HG02798 (cell line): ENCODE results near the gene TUBB3.
"Not testable (repeated sequence)": the region's sequence is repeated elsewhere in the genome, so short reads cannot be mapped to it uniquely, and the experiment has no call there.

ENCODE experiments used
- ATAC-seq: cut with Tn5 transposase; IDR thresholded peaks from one replicate; pipeline ENCODE4 v1.9.1; 2021; ENCODE audit warnings: mild to moderate bottlenecking; ENCODE audit not compliant: unreplicated experiment, poor library complexity

TUBB3 gene

DNA sequence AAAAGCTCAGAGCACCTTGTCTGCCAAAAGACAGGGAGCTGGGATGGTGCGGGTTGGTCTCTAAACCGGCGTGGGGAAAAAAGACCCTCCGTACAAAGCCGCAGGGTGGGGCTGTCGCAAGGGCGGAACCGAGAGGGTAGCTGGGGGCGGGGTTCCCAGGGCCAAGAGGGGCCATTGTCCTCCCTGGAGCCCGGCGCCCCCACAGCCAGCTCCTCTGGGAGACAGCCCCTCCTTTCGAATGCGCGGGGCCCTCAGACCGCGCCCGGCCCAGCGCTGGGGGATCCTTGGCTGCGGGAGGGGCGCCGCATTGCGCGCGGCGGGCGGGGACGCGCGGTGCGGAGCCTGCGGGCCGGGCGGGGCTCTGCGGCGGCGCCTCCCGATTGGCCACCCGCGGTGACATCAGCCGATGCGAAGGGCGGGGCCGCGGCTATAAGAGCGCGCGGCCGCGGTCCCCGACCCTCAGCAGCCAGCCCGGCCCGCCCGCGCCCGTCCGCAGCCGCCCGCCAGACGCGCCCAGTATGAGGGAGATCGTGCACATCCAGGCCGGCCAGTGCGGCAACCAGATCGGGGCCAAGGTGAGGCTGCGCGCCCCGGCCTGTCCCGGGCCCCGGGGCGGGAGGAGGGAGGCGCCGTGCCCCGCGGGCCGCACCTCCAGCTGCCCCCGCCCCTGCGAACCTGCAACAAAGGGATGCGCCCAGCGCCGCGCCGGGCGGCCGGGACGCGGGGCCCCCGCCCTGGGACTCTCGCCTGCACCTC, at the start of gene TUBB3:
Gene TUBB3 (plus strand): TSS at position 459 of the 756 bp plus-strand sequence. CDS start 60 bp downstream, at position 519.
- peak; percentile 41 for ATAC-seq

DNA sequence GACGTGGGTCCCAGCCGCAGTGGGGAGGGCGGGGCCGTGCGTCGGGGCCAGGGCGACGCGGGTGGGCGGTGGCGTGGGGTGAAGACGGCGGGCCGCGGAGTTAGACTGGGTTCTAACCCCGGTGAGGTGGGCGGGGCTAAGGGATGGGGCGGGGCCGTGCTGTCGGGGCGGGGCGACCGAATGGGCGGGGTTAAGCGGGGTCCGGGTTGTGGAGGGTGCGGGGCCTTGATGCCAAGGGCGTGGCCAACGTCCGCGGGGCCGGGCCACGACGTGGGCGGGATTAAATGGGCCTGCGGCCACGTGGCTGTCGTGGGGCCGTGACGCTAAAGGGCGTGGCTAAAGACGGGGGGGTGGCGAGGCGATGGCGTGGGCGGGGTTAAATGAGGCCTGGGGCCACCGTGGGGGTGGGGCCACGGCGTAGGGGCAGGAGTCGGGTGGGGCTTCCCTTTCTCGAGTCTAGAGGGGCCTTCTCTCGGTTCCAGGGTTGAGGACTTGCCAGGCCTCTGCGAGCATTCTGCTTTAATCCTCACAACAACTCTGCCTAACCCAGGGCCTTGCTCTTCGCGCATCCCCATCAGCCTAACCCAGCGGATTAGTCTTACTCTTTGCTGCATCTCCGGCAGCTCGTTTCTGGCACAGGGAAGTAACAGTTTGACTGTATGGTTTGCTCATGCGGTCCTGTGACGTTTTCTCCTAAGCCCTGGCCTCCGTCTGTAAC, 49.0 kb upstream of the TUBB3 start:
- ATAC-seq = peak; percentile 76

DNA sequence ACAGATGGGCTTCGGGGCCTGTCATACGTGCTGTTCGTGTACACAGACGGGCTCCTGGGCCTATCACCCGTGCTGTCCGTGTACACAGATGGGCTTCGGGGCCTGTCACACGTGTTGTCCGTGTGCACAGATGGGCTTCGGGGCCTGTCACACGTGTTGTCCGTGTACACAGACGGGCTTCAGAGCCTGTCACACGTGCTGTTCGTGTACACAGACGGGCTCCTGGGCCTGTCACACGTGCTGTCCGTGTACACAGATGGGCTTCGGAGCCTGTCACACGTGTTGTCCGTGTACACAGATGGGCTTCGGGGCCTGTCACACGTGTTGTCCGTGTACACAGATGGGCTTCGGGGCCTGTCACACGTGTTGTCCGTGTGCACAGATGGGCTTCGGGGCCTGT, 44.0 kb upstream of the TUBB3 start:
- ATAC-seq = not testable (repeated sequence)

DNA sequence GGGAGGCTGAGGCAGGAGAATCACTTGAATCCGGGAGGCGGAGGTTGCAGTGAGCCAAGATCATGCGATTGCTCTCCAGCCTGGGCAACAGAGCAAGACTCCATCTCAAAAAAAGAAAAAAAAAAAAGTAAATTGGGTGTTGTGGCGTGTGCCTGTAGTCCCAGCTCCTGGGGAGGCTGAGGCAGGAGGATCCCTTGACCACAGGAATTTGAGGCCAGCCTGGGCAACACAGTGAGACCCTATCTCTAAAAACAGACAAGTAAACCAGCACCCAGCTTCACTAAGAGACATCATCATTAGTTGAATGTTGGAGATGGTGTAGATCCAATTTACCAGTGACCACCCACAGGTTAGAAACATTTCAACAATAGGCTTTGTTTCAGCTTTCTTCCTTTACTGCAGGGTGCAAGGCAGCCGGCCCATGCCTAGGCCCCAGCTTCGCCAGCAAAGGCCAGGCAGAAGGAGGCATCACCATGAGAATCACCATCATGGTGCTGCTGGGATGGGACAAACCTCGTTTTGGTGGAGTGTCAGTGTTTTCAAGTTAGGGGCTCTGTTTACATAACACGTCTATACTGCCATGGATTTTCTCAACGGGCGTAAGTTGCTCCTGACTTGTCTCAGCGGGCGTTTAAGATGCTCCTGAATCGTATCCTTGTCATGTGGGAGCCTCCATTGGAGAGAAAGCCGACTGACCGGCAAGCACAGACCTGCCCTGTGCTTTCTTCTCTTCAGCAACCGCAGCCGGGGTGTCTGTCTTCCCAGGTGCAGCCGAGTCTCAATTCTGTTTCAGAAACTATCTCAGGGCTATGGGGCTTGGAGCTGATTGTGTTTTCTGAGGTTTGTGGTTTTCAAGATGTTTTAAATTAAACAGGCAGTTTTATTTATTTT, 42.4 kb upstream of the TUBB3 start:
- ATAC-seq = no peak

DNA sequence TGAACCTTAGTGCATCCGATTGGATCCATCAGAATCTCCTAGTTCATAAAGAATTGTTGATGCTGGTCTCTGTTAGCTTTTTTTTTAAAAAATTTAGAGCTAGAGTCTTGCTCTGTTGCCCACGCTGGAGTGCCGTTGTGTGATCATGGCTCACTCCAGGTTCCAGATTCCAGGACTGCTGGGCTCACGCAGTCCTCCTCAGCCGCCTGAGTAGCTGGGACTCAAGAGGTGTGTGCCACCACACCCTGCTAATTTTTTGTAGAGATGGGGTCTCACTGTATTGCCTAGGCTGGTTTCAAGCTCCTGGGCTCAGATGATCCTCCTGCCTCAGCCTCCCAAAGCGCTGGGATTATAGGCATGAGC, 41.8 kb upstream of the TUBB3 start:
- no peak for ATAC-seq

DNA sequence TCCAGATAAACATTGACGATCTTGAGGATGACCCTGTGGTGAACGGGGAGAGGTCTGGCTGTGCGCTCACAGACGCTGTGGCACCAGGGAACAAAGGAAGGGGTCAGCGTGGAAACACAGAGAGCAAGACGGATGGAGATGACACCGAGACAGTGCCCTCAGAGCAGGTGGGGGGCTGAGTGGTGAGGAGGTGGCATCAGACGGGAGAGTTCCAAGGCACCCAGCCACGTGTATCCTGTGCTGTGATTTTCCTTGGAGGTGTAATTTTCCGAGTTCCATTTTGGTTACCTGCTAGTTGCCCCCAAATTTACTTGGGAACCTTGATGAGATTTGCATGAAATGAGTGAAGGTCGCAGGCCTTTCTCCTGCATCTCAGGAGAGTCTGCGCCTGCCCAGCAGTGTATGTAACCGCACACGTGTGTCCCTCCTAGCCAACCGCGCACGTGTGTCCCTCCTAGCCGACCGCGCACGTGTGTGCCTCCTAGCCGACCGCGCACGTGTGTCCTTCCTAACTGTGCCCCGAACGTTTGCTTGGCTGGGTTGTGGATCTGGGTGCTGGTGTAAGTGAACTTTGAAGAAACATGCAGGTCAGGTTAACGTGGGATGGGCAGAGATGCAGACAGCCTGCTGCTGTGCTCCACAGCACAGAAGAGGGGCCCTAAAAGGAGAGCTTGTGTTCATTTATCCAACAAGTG, 39.6 kb upstream of the TUBB3 start:
- no peak for ATAC-seq

DNA sequence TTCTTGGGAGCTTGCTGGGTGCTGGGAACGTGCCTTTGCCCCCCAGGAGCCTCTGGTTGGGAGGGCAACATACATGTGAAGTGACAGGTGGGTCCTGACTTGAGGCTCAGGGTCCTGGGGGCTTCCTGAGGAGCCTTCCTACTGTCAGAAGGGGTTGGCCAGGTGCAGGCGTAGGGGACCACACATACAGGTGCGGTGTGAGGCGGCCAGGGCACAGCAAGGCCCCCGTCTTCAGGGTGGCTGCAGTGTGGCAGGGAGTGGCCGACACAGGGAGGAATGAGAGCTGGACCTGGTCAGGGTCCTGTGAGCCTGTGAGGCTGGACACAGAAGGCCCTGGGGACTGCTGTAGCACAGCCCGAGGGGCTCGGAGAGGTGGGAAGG, 39.1 kb upstream of the TUBB3 start:
- ATAC-seq = no peak

DNA sequence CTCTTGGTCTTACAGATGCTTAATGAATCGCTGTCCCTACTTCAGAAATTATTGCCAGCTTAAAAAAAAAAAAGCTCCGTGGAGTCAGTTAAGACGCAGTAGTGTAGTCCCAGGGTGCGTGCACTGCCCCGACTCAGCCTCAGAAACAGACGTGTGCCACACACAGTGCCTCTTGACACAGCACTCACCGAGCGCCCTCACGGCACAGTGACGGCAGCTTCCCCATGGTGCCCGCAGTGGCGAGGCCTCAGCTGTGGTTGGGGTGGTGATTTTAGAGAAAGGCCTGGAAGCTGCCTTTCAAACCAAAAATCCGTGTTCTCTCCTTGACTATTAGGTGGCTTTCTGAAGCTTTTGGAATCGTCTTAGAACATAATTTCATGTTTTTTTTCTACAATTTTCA, 35.9 kb upstream of the TUBB3 start:
- no peak for ATAC-seq

DNA sequence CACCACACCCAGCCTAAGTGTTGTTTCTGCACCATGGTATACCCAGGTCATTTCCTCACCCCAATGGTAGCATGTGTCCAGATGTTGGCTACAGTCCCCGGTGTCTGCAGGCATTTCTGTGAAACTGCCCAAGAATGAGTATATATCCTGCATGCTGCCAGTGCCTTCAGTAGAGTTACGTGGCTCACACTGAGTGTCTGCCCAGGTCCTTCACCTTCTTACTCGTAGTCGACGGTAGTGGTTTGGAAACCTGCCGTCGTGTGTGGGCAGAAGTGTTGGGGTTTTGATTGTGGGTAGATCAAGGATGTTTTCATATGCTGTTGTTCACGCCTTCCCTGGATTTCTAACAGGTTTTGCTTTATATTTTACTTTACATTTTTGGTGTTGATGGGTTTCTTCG, 32.9 kb upstream of the TUBB3 start:
- ATAC-seq = no peak

DNA sequence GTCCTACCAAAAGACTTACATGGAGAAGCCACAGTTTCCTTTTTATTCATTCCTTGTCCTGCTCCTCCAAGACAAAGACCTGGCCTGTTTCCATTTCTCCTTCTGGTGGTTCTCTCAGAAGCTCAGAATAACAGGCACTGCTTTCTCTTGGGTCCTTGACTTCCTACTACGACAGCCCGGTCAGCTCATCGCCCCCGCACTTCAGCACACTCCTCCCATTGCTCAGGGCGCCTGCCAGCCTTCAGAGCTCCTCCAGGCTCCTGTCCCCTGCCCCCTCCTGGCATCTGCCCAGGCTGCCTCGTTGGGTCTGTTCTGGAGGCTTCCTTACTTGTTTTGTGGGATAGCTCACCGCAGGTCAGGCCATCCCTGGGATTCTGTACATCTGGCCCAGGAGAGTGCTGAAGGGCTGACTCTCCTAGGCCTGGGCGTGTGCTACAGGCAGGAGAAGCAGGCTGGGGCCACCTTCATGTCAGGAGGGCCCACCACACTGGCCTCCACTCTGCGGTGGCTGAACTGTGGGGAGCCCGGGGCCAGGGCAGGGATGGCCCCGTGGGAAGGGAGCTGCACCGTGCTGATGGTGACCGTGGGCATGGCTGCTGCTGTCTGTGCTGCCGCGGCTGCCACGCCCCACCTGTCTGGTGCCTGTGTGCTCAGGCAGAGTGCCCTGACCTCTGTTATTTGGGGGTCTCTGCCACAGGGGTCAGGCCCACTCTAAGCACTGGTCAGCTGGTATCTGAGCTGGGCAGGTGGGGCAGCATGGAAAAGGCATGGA, 32.1 kb upstream of the TUBB3 start:
- ATAC-seq = no peak

DNA sequence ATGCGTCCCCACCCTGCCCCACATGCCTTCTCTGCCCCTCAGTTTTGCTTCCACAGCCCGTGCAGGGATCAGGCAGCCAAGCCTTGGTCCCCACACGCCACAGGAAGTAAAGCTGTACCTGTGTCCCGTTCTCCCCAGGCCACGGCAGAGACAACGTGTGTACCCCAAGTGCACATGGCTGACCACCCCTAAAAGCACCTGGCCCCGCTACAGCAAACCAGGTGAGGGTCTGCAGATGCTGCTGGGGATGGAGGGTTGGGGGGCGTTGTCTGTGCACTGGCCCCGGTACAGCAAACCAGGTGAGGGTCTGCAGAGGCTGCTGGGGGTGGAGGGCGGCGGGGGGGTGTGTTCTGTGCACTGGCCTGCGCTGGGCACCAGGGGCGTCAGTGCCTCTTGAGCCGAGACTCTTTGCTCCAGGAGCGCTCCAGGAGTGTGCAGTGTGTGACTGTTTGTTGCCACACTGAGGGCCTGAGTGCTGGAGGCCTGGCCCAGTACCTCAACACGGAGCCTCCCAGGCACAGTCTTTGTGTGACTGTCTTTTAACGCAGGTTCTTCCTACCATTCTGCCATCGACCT, 31.0 kb upstream of the TUBB3 start:
- no peak for ATAC-seq

DNA sequence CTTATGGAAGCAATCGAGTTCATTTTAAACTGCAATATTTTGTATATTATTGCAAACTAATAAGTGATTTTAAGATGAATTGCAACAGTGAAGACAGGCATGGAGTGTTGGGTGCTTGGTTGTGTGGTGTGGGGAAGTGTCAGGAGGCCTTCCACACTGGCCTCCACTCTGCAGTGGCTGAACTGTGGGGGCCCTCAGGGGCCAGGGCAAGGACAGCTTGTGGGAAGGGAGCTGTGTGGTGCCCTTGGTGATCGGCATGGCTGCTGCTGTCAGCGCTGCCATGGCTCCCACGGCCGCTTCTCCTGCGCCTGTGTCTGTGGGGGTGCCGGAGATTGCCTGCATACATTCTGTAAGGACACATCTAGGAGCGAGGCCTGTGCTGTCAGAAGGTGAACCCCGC, 30.5 kb upstream of the TUBB3 start:
- ATAC-seq = no peak

DNA sequence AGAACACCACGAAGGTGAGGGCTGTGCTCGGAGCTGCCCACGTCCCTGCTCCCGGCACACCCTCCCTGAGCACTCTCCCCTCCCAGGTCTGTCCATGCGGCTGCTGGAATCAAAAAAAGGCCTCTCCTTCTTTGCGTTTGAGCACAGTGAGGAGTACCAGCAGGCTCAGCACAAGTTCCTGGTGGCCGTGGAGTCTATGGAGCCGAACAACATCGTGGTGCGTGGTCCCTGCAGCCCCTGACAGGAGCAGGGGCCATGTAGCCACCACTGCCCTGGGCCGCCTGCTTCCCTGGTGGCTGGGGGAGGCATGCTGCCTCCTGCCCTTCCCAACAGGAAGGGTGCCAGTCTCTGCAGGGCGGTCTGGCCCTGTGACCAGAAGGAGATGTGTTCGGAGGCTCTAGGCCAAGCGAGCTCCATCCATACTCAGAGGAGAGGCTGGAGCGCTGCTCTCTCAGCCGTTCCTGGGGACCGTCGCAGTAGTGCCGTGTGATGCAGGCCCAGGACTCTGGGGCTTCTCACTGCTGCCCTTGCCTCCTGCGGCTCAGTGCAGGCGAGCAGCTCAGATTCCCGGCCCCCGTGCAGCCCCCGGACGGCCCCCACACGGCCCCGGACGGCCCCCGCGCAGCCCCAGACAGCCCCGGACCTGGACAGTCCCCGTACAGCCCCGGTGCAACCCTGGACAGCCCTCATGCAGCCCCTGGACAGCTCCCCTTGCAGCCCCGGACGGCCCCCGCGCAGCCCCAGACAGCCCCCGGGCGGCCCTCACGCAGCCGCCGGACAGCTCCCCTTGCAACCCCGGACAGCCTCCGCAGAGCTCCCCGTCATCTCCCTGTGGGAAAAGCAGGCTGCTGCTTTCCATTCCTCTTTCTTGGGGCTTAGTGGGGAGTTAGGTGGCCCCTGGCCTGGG, 29.2 kb upstream of the TUBB3 start:
- no peak for ATAC-seq

DNA sequence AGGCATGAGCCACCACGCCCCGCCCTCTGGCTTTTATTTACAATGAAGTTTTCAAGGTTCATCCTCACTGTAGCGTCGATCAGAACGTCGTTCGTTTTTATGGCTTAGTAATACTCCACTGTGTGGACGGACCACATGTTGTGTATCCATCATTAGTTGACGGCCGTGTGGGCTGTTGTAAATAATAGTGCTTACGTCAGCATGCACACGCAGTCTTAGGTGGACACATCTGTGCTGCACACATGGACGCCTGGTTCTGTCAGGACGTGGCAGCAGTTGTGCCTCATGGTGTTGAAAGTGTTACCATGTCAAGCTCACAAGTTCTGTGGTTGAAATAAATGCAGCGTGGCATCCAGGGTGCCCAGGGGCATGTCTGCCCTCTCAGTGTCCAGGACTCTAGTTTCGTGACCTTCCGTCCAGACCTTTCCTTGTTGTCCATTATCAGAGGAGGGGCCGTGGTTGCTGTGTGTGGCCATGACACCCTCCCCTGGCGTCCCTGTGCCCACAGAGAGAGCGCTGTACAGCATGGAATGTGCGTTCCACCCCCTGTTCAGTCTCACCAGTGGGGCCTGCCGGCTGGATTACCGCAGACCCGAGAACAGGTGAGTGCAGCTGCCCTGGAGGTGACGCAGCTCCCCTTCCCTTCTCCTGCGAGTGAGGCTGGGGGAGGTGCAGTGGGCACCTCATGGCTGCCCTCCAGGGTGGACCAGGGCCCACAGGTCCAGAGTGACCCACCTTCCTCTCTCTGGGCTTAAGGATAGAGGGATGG, 27.5 kb upstream of the TUBB3 start:
- no peak for ATAC-seq

DNA sequence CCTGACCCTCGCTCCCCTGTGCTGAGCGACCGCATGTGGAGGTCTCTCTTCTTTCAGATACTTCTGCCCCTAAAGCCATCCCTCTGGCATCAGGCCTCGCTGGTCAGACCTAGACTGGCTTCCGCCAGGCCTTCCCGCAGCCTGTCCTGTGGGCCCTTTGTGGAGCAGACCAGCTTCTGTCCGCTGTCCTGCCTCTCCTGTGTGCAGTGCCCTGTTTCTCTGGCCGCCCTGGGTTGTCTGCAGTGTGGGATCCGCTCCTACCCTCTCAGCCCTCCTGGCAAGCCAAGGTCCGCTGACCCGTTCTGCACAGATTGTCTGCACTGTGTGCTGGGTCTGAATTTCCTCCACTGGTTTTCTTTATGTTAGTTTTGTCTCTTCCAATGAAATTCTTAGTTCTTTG, 25.9 kb upstream of the TUBB3 start:
- no peak for ATAC-seq

DNA sequence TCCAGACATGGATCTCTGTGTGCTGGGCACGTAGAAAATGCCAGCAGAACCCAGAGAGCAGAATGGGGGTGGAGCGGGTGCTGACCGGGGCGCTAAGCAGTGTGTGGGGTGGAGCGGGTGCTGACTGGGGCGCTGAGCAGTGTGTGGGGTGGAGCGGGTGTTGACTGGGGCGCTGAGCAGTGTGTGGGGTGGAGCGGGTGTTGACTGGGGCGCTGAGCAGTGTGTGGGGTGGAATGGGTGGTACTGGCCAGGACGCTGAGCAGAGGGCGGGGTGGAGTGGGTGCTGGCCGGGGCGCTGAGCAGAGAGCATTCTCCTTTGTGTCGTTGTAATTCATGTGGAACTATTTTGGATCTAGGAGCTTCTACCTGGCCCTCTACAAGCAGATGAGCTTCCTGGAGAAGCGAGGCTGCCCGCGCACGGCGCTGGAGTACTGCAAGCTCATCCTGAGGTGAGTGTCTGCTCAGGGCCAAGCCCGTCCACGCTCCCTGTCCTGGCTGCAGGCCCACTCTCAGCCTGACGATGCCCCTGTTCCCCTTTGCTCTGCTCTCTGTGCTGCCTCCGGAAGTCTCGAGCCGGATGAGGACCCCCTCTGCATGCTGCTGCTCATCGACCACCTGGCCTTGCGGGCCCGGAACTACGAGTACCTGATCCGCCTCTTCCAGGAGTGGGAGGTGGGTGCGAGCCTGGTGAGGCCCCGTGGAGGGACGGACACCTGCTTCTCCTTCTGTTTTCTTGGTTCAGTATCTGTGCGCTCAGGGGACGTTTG, 24.8 kb upstream of the TUBB3 start:
- ATAC-seq = no peak

DNA sequence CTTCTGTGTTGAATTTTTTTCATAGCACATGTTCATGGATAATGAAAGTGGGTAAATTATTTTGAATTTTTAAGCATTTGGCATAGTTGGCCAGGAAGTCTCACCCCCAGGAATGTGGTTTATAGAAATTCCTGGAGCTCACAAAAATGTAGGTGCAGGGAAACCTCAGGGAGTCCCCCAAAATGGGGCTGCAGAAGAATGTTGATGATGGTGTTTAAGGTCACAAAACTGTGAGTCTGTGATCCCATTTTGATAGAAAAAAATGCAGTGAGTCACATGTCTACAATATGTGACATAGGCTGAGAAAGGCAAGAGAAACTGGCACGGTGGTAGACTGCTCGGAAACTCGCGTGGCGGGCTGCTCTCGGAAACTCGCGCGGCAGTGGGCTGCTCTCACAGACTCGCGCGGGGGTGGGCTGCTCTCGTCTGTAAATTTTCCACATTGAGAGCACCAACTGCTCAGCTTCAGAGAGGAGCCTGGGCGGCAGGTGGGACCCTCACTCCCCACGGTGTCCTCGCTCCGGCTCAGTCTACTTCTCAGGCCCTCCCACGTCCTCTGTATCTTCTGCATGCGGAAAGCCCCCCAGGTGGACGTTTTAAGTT, 23.2 kb upstream of the TUBB3 start:
- ATAC-seq = no peak
